Subcutaneous abdominal adipose tissue (tissue), 5 donors: ENCODE results near the gene FEV.

Source experiments
- H3K27ac ChIP-seq: one replicate; pipeline ENCODE4 v1.7.0; 2013; ENCODE audit warnings: low read depth, mild to moderate bottlenecking, inconsistent platforms, low read length, moderate library complexity
- H3K27me3 ChIP-seq, 5 donors: one replicate each; pipeline ENCODE4 v1.7.0; 2013; ENCODE audit warnings: low read length in 5 of 5, inconsistent platforms in 1 of 5; ENCODE audit not compliant: control insufficient read depth in 5 of 5, insufficient read depth in 4 of 5
- H3K36me3 ChIP-seq, 5 donors: one replicate each; pipeline ENCODE4 v1.7.0; 2013; ENCODE audit warnings: low read length in 5 of 5; ENCODE audit not compliant: control insufficient read depth in 5 of 5, insufficient read depth in 5 of 5
- H3K4me1 ChIP-seq, 5 donors: one replicate each; pipeline ENCODE4 v1.7.0; 2013; ENCODE audit warnings: low read length in 5 of 5, mild to moderate bottlenecking in 3 of 5, moderate library complexity in 1 of 5; ENCODE audit not compliant: control insufficient read depth in 5 of 5, insufficient read depth in 5 of 5
- H3K4me3 ChIP-seq, 5 donors: one replicate each; pipeline ENCODE4 v1.7.0; 2013; ENCODE audit warnings: low read length in 5 of 5, low read depth in 1 of 5
- H3K9ac ChIP-seq, 5 donors: one replicate each; pipeline ENCODE4 v1.7.0; 2013; ENCODE audit warnings: low read length in 5 of 5, mild to moderate bottlenecking in 4 of 5, moderate library complexity in 3 of 5
- H3K9me3 ChIP-seq, 5 donors: one replicate each; pipeline ENCODE4 v1.7.0; 2013; ENCODE audit warnings: low read length in 5 of 5; ENCODE audit not compliant: control insufficient read depth in 5 of 5
- donor health status: healthy.
- donor health status: healthy.
- donor health status: healthy.
- donor health status: healthy.
- donor health status: healthy.

The FEV gene

GRCh38 chr2:219025637-219026585, 40.9 kb upstream of the FEV start:
- no peaks in the 10 kb centered on the region for H3K9me3 ChIP-seq
- no peak overlapping the region for H3K27ac ChIP-seq
- no peaks in the 10 kb centered on the region for H3K4me1 ChIP-seq
- peaks cover 9 to 29% (median 15%) of the 10 kb centered on the region in 5 donors for H3K27me3 ChIP-seq
- H3K9ac ChIP-seq: no peak overlapping the region
- no peaks in the 10 kb centered on the region for H3K36me3 ChIP-seq
- no peak overlapping the region for H3K4me3 ChIP-seq

GRCh38 chr2:219024059-219024458, 39.1 kb upstream of the FEV start:
- Histone ChIP-seq H3K9me3 (no peaks in the 10 kb centered on the region), H3K27me3 (peaks cover 0 to 20% (median 10%) of the 10 kb centered on the region in 5 donors), H3K9ac (no peak overlapping the region), H3K4me1 (peaks cover 0 to 2% (median 0%) of the 10 kb centered on the region in 5 donors), H3K4me3 (no peak overlapping the region), H3K27ac (no peak overlapping the region), H3K36me3 (no peaks in the 10 kb centered on the region)

GRCh38 chr2:219023045-219023605, 38.1 kb upstream of the FEV start:
- no peak overlapping the region for H3K27ac ChIP-seq
- no peak overlapping the region for H3K9ac ChIP-seq
- H3K4me1 ChIP-seq: peaks cover 0 to 2% (median 0%) of the 10 kb centered on the region in 5 donors
- H3K4me3 ChIP-seq: no peak overlapping the region
- H3K36me3 ChIP-seq: no peaks in the 10 kb centered on the region
- H3K9me3 ChIP-seq: no peaks in the 10 kb centered on the region
- H3K27me3 ChIP-seq: peaks cover 0 to 24% (median 16%) of the 10 kb centered on the region in 5 donors

- Histone ChIP-seq H3K27me3 (peaks cover 2 to 27% (median 18%) of the 10 kb centered on the region in 5 donors), H3K9ac (no peak overlapping the region), H3K4me1 (peaks cover 0 to 2% (median 0%) of the 10 kb centered on the region in 5 donors), H3K36me3 (no peaks in the 10 kb centered on the region), H3K9me3 (no peaks in the 10 kb centered on the region), H3K4me3 (no peak overlapping the region), H3K27ac (no peak overlapping the region)
These were observed 37.6 kb upstream of the FEV start for GRCh38 chr2:219022616-219023015.

- H3K27ac ChIP-seq: no peak overlapping the region
- peaks cover 4 to 30% (median 16%) of the 10 kb centered on the region in 5 donors for H3K27me3 ChIP-seq
- H3K9me3 ChIP-seq: no peaks in the 10 kb centered on the region
- H3K9ac ChIP-seq: no peak overlapping the region
- peaks cover 0 to 2% (median 0%) of the 10 kb centered on the region in 5 donors for H3K4me1 ChIP-seq
- H3K4me3 ChIP-seq: no peak overlapping the region
- H3K36me3 ChIP-seq: no peaks in the 10 kb centered on the region
These were observed 37.1 kb upstream of the FEV start for GRCh38 chr2:219022041-219022440.

- Histone ChIP-seq H3K27me3 (peaks cover 4 to 30% (median 16%) of the 10 kb centered on the region in 5 donors), H3K27ac (no peak overlapping the region), H3K4me3 (no peak overlapping the region), H3K9ac (no peak overlapping the region), H3K9me3 (no peaks in the 10 kb centered on the region), H3K36me3 (no peaks in the 10 kb centered on the region), H3K4me1 (peaks cover 0 to 2% (median 0%) of the 10 kb centered on the region in 5 donors)
These were observed 36.6 kb upstream of the FEV start for GRCh38 chr2:219021591-219021990.

- Histone ChIP-seq H3K4me3 (no peak overlapping the region), H3K27ac (no peak overlapping the region), H3K9me3 (no peaks in the 10 kb centered on the region), H3K27me3 (peaks cover 4 to 30% (median 16%) of the 10 kb centered on the region in 5 donors), H3K36me3 (no peaks in the 10 kb centered on the region), H3K9ac (no peak overlapping the region), H3K4me1 (peaks cover 0 to 2% (median 0%) of the 10 kb centered on the region in 5 donors)
These were observed 35.8 kb upstream of the FEV start for GRCh38 chr2:219020604-219021365.

- Histone ChIP-seq H3K27ac (no peak overlapping the region), H3K27me3 (peaks cover 4 to 30% (median 16%) of the 10 kb centered on the region in 5 donors), H3K4me1 (peaks cover 0 to 2% (median 0%) of the 10 kb centered on the region in 5 donors), H3K9ac (no peak overlapping the region), H3K36me3 (no peaks in the 10 kb centered on the region), H3K9me3 (no peaks in the 10 kb centered on the region), H3K4me3 (no peak overlapping the region)
These were observed 34.5 kb upstream of the FEV start for GRCh38 chr2:219019436-219019835.

- no peak overlapping the region for H3K4me3 ChIP-seq
- no peaks in the 10 kb centered on the region for H3K9me3 ChIP-seq
- H3K36me3 ChIP-seq: no peaks in the 10 kb centered on the region
- no peak overlapping the region for H3K9ac ChIP-seq
- H3K4me1 ChIP-seq: peaks cover 0 to 2% (median 0%) of the 10 kb centered on the region in 5 donors
- peaks cover 4 to 27% (median 18%) of the 10 kb centered on the region in 5 donors for H3K27me3 ChIP-seq
- H3K27ac ChIP-seq: no peak overlapping the region
These were observed 33.7 kb upstream of the FEV start for GRCh38 chr2:219018726-219019125.
